Activated CD8-positive, alpha-beta T cell treated with anti-CD3 and anti-CD28 coated beads for 36 hours (primary cell): ENCODE measurements around the gene ADAMTS17. TPM values are rescaled to one million over a fixed set of nuclear protein-coding genes. Genes with fewer than 3 reads are reported as not detected.

Experiments used
- ATAC-seq: fragments of 200-7000 bp; cut with Tn5 transposase; one replicate; pipeline ENCODE4 v1.10.0; 2021; ENCODE audit warnings: mild to moderate bottlenecking, moderate library complexity
- CTCF ChIA-PET: fragments of 350-600 bp; sonication (Branson Sonifier 250); formaldehyde crosslinking; loops from one replicate; lab custom pipeline; 2021; ENCODE audit warnings: antibody characterized with exemption; lab: Charles Lee
- POLR2A ChIA-PET: fragments of 350-600 bp; sonication (Branson Sonifier 250); formaldehyde crosslinking; loops from one replicate; lab custom pipeline; 2021; ENCODE audit warnings: antibody characterized with exemption; lab: Charles Lee
- DNase-seq: peaks from one replicate; pipeline ENCODE4 v3.0.0-alpha.2; 2020
- H3K27ac Mint-ChIP-seq: one replicate; pipeline ENCODE4 v1.8.0; 2021; ENCODE audit warnings: mild to moderate bottlenecking, mixed read lengths
- H3K27me3 Mint-ChIP-seq: one replicate; pipeline ENCODE4 v1.8.0; 2021; ENCODE audit warnings: mixed read lengths
- H3K36me3 Mint-ChIP-seq: one replicate; pipeline ENCODE4 v1.8.0; 2021; ENCODE audit warnings: low read depth, mixed read lengths
- H3K4me1 Mint-ChIP-seq: one replicate; pipeline ENCODE4 v1.8.0; 2021; ENCODE audit warnings: low read depth, mixed read lengths
- H3K4me3 Mint-ChIP-seq: one replicate; pipeline ENCODE4 v1.8.0; 2021; ENCODE audit warnings: mild to moderate bottlenecking, moderate library complexity, mixed read lengths
- H3K9me3 Mint-ChIP-seq: one replicate; pipeline ENCODE4 v1.8.0; 2021; ENCODE audit warnings: mixed read lengths
- intact Hi-C: fragments of 100-400 bp; cut with micrococcal nuclease; formaldehyde crosslinking; loops from one replicate; pipeline ENCODE4 v1.10.0; 2022
- total RNA-seq, 2 experiments: library from RNA; stranded (reverse); gene quantifications; one replicate each; pipeline ENCODE4 v1.2.3, GENCODE V29; 2021
- TF ChIP-seq, protein P1 (sequence below): fragments of 200-600 bp; IDR thresholded peaks from one replicate; pipeline ENCODE4 v1.8.0; 2022; ENCODE audit warnings: antibody characterized with exemption, mild to moderate bottlenecking

Gene ADAMTS17
- total RNA-seq, 2 experiments from 2014 or later, result 0.60 to 1.5 TPM

DNA sequence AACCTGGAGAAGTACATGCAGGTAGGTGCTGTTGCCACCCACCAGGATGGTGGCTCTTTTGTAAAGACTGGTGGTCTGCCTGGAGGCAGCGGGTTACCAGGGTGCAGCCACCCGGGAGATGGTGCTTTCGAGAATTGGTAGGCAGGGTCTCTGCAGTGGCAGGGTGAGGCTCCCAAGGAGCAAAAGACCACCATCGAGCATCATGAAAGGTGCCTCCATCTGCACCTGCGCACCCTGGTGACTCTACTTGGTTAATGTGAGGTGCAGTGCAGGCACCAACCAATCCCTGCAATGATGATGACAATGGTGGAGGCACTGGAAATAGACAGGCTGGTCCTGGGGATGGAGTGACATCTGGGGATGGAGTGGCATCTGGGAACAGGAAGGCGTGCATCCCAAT is 236.7 kb downstream of the ADAMTS17 start:
- ChIA-PET CTCF (no interaction called here), POLR2A (no interaction called here)
- no peak for ATAC-seq

DNA sequence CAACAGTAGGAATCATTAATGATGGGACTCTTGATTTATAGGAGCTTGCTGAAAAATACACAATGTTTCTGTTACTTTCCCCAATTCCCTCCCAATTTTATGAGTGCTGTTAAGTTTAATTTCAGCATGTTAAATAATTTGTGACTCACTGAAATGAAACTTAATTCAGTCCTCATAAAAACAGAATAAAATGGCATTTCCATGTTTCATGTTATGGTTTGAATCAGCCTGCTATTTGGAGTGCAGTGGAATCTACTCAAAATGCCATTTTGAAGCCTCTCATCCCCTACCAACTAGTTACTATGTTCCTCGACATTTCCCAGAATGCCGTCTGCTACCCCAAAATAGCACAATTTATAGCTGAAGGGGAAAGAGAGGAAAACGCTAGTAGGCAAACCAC is 237.5 kb downstream of the ADAMTS17 start:
- Mint-ChIP-seq H3K27ac (no peak overlapping the region), H3K27me3 (no peaks in the 10 kb centered on the region), H3K9me3 (no peaks in the 10 kb centered on the region), H3K36me3 (no peaks in the 10 kb centered on the region), H3K4me3 (no peak overlapping the region), H3K4me1 (peaks cover 4% of the 10 kb centered on the region)
- ATAC-seq (no peak), DNase-seq (no peak)
- CTCF ChIA-PET, result no interaction called here
- POLR2A ChIA-PET, result no interaction called here
- intact Hi-C loops, result no loop called here
- TF ChIP-seq, protein P1, sequence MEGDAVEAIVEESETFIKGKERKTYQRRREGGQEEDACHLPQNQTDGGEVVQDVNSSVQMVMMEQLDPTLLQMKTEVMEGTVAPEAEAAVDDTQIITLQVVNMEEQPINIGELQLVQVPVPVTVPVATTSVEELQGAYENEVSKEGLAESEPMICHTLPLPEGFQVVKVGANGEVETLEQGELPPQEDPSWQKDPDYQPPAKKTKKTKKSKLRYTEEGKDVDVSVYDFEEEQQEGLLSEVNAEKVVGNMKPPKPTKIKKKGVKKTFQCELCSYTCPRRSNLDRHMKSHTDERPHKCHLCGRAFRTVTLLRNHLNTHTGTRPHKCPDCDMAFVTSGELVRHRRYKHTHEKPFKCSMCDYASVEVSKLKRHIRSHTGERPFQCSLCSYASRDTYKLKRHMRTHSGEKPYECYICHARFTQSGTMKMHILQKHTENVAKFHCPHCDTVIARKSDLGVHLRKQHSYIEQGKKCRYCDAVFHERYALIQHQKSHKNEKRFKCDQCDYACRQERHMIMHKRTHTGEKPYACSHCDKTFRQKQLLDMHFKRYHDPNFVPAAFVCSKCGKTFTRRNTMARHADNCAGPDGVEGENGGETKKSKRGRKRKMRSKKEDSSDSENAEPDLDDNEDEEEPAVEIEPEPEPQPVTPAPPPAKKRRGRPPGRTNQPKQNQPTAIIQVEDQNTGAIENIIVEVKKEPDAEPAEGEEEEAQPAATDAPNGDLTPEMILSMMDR, result no peak

More for the DNA sequence above, 236.7 kb downstream of the ADAMTS17 start:
- H3K27ac Mint-ChIP-seq, result no peak overlapping the region
- H3K27me3 Mint-ChIP-seq, result no peaks in the 10 kb centered on the region
- no peak overlapping the region for H3K4me3 Mint-ChIP-seq
- DNase-seq, result no peak
- peaks cover 8% of the 10 kb centered on the region for H3K4me1 Mint-ChIP-seq
- H3K9me3 Mint-ChIP-seq, result no peaks in the 10 kb centered on the region
- H3K36me3 Mint-ChIP-seq, result no peaks in the 10 kb centered on the region
- intact Hi-C loops, result no loop called here
- TF ChIP-seq, protein P1, result no peak

DNA sequence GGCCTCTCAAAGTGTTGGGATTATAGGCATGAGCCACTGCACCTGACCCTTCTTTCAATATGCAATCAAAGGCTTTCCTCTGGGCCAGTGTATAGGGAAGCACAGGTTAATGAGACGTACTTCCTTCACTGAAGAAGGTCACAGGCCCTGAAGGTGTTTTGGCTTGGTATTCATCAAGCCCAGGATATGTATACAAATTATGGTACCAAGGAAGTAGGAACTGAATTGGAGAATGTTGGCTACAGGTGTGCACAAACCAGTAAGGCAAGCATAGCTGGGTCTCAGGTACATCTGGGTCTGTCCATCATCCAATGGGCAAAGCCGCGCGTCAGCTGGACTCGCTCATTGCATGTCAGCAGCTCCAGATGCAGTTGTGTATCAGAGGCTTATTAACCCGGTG is 237.9 kb downstream of the ADAMTS17 start:
- intact Hi-C loops, result no loop called here
- ChIA-PET CTCF (no interaction called here), POLR2A (no interaction called here)
- H3K36me3 Mint-ChIP-seq, result no peaks in the 10 kb centered on the region
- ATAC-seq (no peak), DNase-seq (no peak)
- peaks cover under 1% of the 10 kb centered on the region for H3K4me1 Mint-ChIP-seq
- TF ChIP-seq, protein P1, result no peak
- no peaks in the 10 kb centered on the region for H3K27me3 Mint-ChIP-seq
- no peaks in the 10 kb centered on the region for H3K9me3 Mint-ChIP-seq
- H3K27ac Mint-ChIP-seq, result no peak overlapping the region
- no peak overlapping the region for H3K4me3 Mint-ChIP-seq

DNA sequence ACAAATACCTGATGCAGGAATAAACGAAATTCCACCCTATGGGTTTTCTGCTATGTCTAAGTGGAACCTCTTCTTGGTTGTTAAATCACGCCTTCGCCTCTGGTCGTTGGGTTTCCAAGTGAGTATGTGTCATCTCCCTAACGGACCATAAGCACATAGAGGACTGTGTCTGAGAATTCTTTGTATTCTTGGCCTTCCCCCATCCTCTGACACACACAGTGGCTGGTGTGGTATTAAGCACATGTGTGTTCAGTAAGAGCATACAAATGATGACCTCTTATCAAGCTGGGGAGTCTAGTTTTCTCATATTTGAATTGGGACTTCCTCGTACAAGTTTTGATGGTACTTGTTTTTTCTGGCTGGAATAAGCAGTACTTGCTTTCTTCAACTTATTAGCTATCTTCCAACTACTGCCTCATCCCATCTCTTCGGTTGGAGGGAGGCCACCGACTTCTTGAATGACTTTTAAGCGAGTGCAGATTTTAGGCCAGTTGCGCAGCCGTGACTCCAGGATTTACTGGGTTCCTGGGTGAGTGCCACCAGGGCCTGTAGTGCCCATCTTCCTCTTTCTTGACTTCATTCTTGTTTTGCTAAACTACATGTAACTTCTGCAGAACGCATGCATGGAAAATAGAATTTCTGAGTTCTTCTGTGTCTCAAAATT is 240.2 kb downstream of the ADAMTS17 start:
- DNase-seq (no peak), ATAC-seq (no peak)
- intact Hi-C loops, result no loop called here
- TF ChIP-seq, protein P1, result no peak
- Mint-ChIP-seq H3K4me3 (no peak overlapping the region), H3K27ac (no peak overlapping the region), H3K4me1 (no peaks in the 10 kb centered on the region), H3K9me3 (no peaks in the 10 kb centered on the region), H3K27me3 (no peaks in the 10 kb centered on the region), H3K36me3 (no peaks in the 10 kb centered on the region)
- ChIA-PET CTCF (no interaction called here), POLR2A (no interaction called here)

DNA sequence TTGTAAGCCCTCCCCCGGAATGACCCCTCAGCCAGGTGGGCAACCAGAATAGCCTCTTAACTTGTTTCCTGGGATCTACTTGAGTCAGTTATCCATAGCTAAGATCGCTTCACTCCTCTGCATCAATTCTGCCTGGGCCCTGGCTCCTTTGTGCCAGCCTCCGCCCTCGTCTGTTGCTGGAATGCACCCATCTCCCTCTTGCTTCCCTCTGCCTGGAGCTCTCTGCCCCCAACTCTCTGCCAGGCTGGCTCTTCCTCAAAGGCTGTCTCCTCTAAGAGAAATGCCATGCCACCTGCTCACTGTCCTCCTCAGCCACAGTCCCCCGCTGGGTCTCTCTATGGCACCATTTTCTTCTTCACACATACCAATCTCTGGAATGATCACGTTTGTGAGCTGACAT is 240.8 kb downstream of the ADAMTS17 start:
- Mint-ChIP-seq H3K4me3 (no peak overlapping the region), H3K27me3 (no peaks in the 10 kb centered on the region), H3K4me1 (no peaks in the 10 kb centered on the region), H3K36me3 (no peaks in the 10 kb centered on the region), H3K27ac (no peak overlapping the region), H3K9me3 (no peaks in the 10 kb centered on the region)
- CTCF ChIA-PET, result no interaction called here
- DNase-seq, result no peak
- POLR2A ChIA-PET, result no interaction called here
- ATAC-seq, result no peak
- TF ChIP-seq, protein P1, result no peak
- intact Hi-C loops, result no loop called here
